ENCODE measurements around the gene LEUTX.

The LEUTX gene

GRCh38 chr19:39825531-39826076, 47.0 kb downstream of the LEUTX start:
- H3K9me3 Mint-ChIP-seq, result no peaks in the 10 kb centered on the region
- ATAC-seq, result no peak
- H3K27ac Mint-ChIP-seq, result no peak overlapping the region
- H3K4me1 Mint-ChIP-seq, result peaks cover 17% of the 10 kb centered on the region
- DNase-seq, result no peak
- H3K4me3 Mint-ChIP-seq, result no peak overlapping the region
- no peaks in the 10 kb centered on the region for H3K27me3 Mint-ChIP-seq

GRCh38 chr19:39826311-39826945, 47.8 kb downstream of the LEUTX start:
- H3K27me3 Mint-ChIP-seq, result no peaks in the 10 kb centered on the region
- no peak for DNase-seq
- no peak for ATAC-seq
- H3K27ac Mint-ChIP-seq, result no peak overlapping the region
- peaks cover 25% of the 10 kb centered on the region for H3K4me1 Mint-ChIP-seq
- no peaks in the 10 kb centered on the region for H3K9me3 Mint-ChIP-seq
- no peak overlapping the region for H3K4me3 Mint-ChIP-seq

GRCh38 chr19:39827216-39827615, 48.6 kb downstream of the LEUTX start:
- ATAC-seq (no peak), DNase-seq (no peak)
- Mint-ChIP-seq H3K27ac (no peak overlapping the region), H3K4me3 (no peak overlapping the region), H3K9me3 (no peaks in the 10 kb centered on the region), H3K4me1 (peaks cover 32% of the 10 kb centered on the region), H3K27me3 (no peaks in the 10 kb centered on the region)

GRCh38 chr19:39828015-39828653, 49.5 kb downstream of the LEUTX start:
- no peak for DNase-seq
- Mint-ChIP-seq H3K4me1 (peaks cover 41% of the 10 kb centered on the region), H3K4me3 (no peak overlapping the region), H3K27me3 (no peaks in the 10 kb centered on the region), H3K9me3 (no peaks in the 10 kb centered on the region), H3K27ac (peak overlapping the region in 1 of 2 donors; percentile 10)
- no peak for ATAC-seq

- Mint-ChIP-seq H3K4me3 (no peak overlapping the region), H3K27ac (peak overlapping the region in 1 of 2 donors; percentile 10), H3K27me3 (no peaks in the 10 kb centered on the region), H3K9me3 (no peaks in the 10 kb centered on the region), H3K4me1 (peaks cover 42% of the 10 kb centered on the region)
- no peak for ATAC-seq
- no peak for DNase-seq
These were observed 50.0 kb downstream of the LEUTX start for GRCh38 chr19:39828654-39829032.

- Mint-ChIP-seq H3K9me3 (no peaks in the 10 kb centered on the region), H3K4me1 (peaks cover 51% of the 10 kb centered on the region), H3K27me3 (no peaks in the 10 kb centered on the region), H3K4me3 (no peak overlapping the region), H3K27ac (no peak overlapping the region)
- DNase-seq (no peak), ATAC-seq (no peak)
These were observed 51.1 kb downstream of the LEUTX start for GRCh38 chr19:39829702-39830275.

- H3K27me3 Mint-ChIP-seq, result no peaks in the 10 kb centered on the region
- no peak overlapping the region for H3K27ac Mint-ChIP-seq
- H3K4me1 Mint-ChIP-seq, result peaks cover 51% of the 10 kb centered on the region
- no peak for DNase-seq
- ATAC-seq, result no peak
- H3K4me3 Mint-ChIP-seq, result no peak overlapping the region
- H3K9me3 Mint-ChIP-seq, result no peaks in the 10 kb centered on the region
These were observed 51.8 kb downstream of the LEUTX start for GRCh38 chr19:39830406-39830805.

GRCh38 chr19:39830847-39831246, 52.2 kb downstream of the LEUTX start:
- Mint-ChIP-seq H3K4me1 (peaks cover 51% of the 10 kb centered on the region), H3K4me3 (no peak overlapping the region), H3K9me3 (no peaks in the 10 kb centered on the region), H3K27me3 (no peaks in the 10 kb centered on the region), H3K27ac (peak overlapping the region in 1 of 2 donors; percentile 72)
- DNase-seq (no peak), ATAC-seq (no peak)

GRCh38 chr19:39831679-39832078, 53.0 kb downstream of the LEUTX start:
- ATAC-seq (no peak), DNase-seq (no peak)
- peaks cover 51% of the 10 kb centered on the region for H3K4me1 Mint-ChIP-seq
- H3K27me3 Mint-ChIP-seq, result no peaks in the 10 kb centered on the region
- H3K4me3 Mint-ChIP-seq, result peak overlapping the region; percentile 44 to 72
- peak overlapping the region; percentile 14 to 73 for H3K27ac Mint-ChIP-seq
- H3K9me3 Mint-ChIP-seq, result no peaks in the 10 kb centered on the region

GRCh38 chr19:39832341-39833083, 53.9 kb downstream of the LEUTX start:
- Mint-ChIP-seq H3K4me1 (peaks cover 53% of the 10 kb centered on the region), H3K27ac (peak overlapping the region; percentile 14 to 86), H3K4me3 (peak overlapping the region; percentile 44 to 72), H3K27me3 (no peaks in the 10 kb centered on the region), H3K9me3 (no peaks in the 10 kb centered on the region)
- no peak for DNase-seq
- no peak for ATAC-seq

GRCh38 chr19:39833160-39833463, 54.5 kb downstream of the LEUTX start:
- Mint-ChIP-seq H3K4me3 (peak overlapping the region; percentile 71 to 88), H3K27me3 (no peaks in the 10 kb centered on the region), H3K9me3 (no peaks in the 10 kb centered on the region), H3K4me1 (peaks cover 57% of the 10 kb centered on the region), H3K27ac (peak overlapping the region in 1 of 2 donors; percentile 86)
- no peak for DNase-seq
- no peak for ATAC-seq

- Mint-ChIP-seq H3K4me1 (peaks cover 51% of the 10 kb centered on the region), H3K9me3 (no peaks in the 10 kb centered on the region), H3K4me3 (peak within 1 kb of the TSS; percentile 71 to 88), H3K27ac (peak within 1 kb of the TSS; percentile 85 to 86), H3K27me3 (no peaks in the 10 kb centered on the region)
- ATAC-seq, result peak; percentile 97
- DNase-seq, result peak; percentile 95 to 97
These were observed 55.0 kb downstream of the LEUTX start, which contains the start of gene DYRK1B for GRCh38 chr19:39833464-39834286. DYRK1B (minus strand) TSS chr19:39834162; CDS start chr19:39831867, 2,295 bp downstream.

- no peak for DNase-seq
- Mint-ChIP-seq H3K27ac (peak overlapping the region; percentile 19 to 85), H3K4me3 (peak overlapping the region; percentile 71 to 88), H3K9me3 (no peaks in the 10 kb centered on the region), H3K27me3 (no peaks in the 10 kb centered on the region), H3K4me1 (peaks cover 48% of the 10 kb centered on the region)
- ATAC-seq, result no peak
These were observed 55.7 kb downstream of the LEUTX start for GRCh38 chr19:39834287-39834841.
